ENCODE results near the gene TXNRD3.
"Not testable (repeated sequence)": the region's sequence is repeated elsewhere in the genome, so short reads cannot be mapped to it uniquely, and the experiment has no call there.

TXNRD3 gene

DNA sequence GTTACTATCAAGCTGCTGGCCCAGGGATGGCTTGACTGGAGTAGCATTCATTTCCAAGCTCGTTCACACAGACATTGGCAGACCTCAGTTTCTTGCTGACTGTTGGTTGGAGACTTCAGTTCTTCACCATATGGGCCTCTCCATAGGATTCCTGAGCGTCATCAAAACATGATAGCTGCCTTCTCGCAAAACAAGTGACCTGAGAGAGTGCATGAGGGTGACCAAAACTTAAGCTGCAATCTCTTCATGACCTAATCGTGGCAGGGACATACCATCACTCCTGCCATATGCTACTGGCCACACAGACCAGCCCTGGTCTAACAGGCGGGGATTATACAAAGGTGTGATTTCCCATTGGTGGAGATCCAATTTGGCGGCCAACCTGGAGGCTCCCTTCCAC lies 50.2 kb downstream of the TXNRD3 start:
- DNase-seq (ENCODE audit: low read depth in 3 of 3, low spot score in 1 of 3): no peak

GRCh38 chr3:126599101-126599500 lies 55.8 kb downstream of the TXNRD3 start:
- DNase-seq (ENCODE audit: low read depth in 3 of 3, low spot score in 1 of 3): no peak

GRCh38 chr3:126595479-126595878 lies 59.4 kb downstream of the TXNRD3 start:
- not testable (repeated sequence) for DNase-seq (ENCODE audit: low read depth in 3 of 3, low spot score in 1 of 3)

- not testable (repeated sequence) for DNase-seq (ENCODE audit: low read depth in 3 of 3, low spot score in 1 of 3)
These were observed 63.4 kb downstream of the TXNRD3 start for GRCh38 chr3:126591515-126591914.

DNA sequence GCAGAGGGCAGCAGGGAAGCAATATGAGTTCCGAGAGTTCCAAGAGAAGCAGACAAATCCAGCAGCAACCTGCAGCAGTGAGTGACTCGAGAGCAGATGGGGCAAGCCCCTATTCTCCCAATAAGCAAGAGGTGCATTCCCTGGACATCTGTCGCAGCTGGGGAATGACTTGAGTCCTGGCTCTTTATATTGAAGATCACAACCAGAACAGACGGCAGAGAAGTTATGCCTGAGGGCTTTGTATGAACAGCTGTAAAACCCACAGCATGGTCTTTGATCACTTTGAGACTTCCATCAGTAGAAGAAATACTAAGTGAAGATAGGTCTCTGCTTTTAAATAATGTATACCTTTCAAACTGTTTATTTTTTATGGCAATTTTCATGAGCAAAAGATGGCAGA lies 72.6 kb downstream of the TXNRD3 start:
- DNase-seq (ENCODE audit: low read depth in 3 of 3, low spot score in 1 of 3): no peak

- DNase-seq (ENCODE audit: low read depth in 3 of 3, low spot score in 1 of 3): no peak
These were observed 73.4 kb downstream of the TXNRD3 start for GRCh38 chr3:126581569-126581968.

DNA sequence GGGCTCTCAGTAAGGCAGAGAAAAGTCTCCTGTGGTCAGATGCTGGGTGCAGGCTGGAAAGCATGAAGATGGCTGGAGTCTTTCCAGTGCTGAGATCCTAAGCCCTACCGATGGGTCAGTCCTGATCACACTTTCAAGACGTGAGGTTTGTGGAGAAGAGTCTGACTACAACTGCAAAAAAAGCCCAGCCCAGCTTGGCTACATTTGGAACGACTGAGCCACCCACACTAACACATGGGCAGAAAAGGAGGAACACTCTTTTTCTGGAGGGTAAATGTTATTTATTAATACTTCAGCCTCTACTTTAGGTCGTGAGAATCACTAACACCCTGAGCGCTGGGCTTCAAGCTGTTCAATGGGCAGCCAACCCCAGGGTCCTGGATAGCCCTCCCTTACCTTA lies 74.2 kb downstream of the TXNRD3 start:
- DNase-seq (ENCODE audit: low read depth in 3 of 3, low spot score in 1 of 3): no peak

- no peak for DNase-seq (ENCODE audit: low read depth in 3 of 3, low spot score in 1 of 3)
These were observed 76.2 kb downstream of the TXNRD3 start for GRCh38 chr3:126578702-126579101.

GRCh38 chr3:126577261-126577660 lies 77.7 kb downstream of the TXNRD3 start:
- no peak for DNase-seq (ENCODE audit: low read depth in 3 of 3, low spot score in 1 of 3)

DNA sequence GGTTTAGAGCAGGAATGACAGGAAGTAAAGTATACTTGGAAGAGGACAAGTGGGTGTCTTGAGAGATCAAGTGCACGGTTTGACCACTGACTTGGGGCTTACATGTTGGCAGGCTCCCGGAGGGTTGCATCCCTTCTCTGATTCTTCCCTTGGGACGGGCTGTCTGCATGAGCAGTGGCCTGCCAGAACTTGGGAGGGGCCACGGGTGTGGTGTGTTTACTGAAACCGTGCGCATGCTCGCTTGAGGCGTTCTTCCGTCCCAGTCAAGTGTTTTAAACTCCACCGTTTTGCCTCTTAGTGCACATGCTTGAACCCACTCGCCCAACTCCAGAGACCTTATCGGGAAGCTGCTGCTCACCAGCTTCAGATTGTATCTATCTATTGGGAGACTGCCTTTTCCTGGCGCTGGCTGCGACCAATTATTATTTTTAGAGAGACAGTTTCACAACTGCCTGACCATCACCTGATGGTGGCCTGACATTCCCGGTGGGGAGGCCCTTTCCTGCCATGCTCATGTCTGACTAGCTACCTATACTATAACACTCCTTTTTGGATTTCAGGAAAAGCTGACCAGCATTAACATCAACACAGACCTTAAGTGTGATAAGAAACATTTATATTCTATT lies 81.3 kb downstream of the TXNRD3 start:
- no peak for DNase-seq (ENCODE audit: low read depth in 3 of 3, low spot score in 1 of 3)

- DNase-seq (ENCODE audit: low read depth in 3 of 3, low spot score in 1 of 3): no peak
These were observed 83.8 kb downstream of the TXNRD3 start for GRCh38 chr3:126571078-126571477.

DNA sequence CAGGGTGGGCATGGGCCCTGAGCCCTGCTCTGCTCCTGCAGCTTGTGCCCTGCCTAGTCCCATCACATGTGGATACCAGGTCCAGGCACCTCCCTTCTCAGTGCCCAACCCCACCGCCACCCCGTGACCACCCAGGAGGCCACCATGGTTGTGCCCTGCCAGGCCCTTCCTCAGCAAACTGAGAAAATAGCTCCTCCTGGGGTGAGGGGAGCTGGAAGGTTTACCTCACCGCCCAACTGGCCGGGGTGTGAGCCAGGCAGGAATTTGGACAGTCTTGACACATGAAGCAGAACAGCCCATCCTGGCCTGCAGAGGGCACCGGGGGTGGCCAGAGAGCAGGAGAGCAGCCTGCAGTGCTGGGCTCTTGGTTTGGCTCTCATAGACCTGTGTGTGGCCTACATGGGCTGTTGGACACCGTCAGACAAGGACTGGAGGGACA lies 84.8 kb downstream of the TXNRD3 start:
- no peak for DNase-seq (ENCODE audit: low read depth in 3 of 3, low spot score in 1 of 3)

GRCh38 chr3:126569390-126569975 lies 85.4 kb downstream of the TXNRD3 start:
- no peak for DNase-seq (ENCODE audit: low read depth in 3 of 3, low spot score in 1 of 3)

DNA sequence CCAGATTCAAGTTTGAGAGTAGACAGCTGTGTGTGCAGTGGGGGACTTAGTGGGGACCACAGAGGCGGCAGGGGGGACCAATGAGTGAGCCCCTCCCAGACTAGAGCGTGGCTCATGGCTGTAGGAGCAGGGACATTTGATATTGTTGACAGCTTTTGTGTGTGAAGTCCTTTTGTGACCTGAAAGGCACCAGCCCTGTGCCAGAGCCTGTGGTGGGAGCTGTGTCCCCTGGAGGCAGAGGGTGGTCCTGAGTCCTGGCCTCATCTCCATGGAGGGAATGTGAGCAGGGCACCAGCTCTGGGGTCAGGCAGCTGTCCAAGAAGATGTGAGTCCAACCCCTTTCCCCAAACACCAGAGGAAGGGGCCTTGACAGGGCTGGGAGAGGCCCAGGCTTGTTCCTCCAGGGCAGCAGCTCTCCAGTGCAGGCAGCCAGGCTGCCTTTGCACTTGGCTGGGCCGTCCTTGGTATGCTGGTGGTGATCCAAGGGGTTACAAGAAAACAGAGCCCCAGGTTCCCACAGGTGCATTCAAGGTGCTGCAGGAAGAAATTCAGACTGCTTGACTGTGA lies 86.1 kb downstream of the TXNRD3 start:
- DNase-seq (ENCODE audit: low read depth in 3 of 3, low spot score in 1 of 3): no peak

DNA sequence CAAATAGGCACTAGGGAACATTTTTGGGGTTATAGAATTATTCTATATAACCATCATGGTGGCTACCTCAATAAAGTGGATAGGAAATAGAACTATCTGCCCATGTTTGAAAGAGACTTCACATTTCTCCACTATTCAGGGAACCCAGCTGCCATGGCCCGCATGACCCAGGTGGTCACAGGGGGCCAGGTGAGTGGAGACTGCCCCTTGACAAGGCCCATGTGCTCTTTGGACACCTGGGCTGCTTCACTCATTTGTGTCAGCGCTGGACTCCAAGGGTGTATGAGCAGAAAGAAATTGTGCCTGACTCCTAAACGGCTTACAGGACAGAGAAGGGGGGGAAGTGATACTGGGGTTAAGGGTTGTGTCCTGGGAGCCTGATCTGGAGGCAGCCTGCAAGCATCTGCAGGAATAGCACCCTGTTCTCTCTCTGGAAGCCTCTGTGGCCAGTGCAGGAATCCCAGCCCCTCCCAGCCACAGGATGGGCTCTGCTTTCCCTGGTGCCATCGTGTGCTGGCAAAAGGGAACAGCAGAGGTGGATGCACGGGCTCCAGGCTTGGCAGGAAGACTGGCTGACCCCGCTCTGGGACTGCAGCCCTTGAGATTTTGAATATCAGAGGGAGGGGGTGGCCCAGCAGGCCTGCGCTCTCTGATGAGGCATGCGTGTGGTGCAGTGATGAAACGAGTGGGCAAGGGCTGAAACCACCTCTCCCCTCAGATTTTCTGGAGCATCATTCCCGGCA lies 87.1 kb downstream of the TXNRD3 start:
- DNase-seq (ENCODE audit: low read depth in 3 of 3, low spot score in 1 of 3): no peak

GRCh38 chr3:126562737-126563276 lies 92.1 kb downstream of the TXNRD3 start:
- DNase-seq (ENCODE audit: low read depth in 3 of 3, low spot score in 1 of 3): no peak

- DNase-seq (ENCODE audit: low read depth in 3 of 3, low spot score in 1 of 3): no peak
These were observed 96.4 kb downstream of the TXNRD3 start, which contains the start of gene C3orf22 for GRCh38 chr3:126558336-126559071. C3orf22 (minus strand) TSS chr3:126558932; CDS start chr3:126553390, 5,542 bp downstream.

- DNase-seq (ENCODE audit: low read depth in 3 of 3, low spot score in 1 of 3): no peak
These were observed 97.2 kb downstream of the TXNRD3 start for GRCh38 chr3:126557761-126558160.

DNA sequence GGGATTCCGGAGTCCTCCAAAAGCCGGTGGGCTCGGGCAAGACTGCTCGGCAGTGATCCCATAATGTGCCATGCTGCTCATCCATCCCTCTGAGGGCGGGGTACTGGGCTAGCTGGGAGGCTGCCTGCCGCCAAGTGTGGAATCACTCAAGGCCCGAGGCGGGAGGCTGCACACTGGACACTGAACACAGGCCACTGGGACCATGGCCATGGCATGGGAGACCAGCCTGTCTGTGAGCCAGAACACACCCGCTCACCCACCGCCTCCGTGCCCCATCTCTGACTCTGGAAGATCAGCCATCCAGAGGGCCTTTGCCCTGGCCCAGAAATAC lies 97.5 kb downstream of the TXNRD3 start:
- DNase-seq (ENCODE audit: low read depth in 3 of 3, low spot score in 1 of 3): no peak
